ENCODE data around the gene ARHGEF2.

GRCh38 chr1:155951753-155952504 lies 26.4 kb downstream of the ARHGEF2 start:
- TF ChIP-seq CTCF (IDR thresholded peaks at IDR 0.05) (no peak), EP300 (IDR thresholded peaks at IDR 0.05) (no peak)

Measured in ovary (tissue), 3 donors.